22Rv1 (cell line): ENCODE measurements around the gene LSS.

Experiments used
- H3K27ac ChIP-seq: fragments of 450-650 bp; 2 replicates; pipeline ENCODE4 v1.5.1; 2017
- CTCF ChIP-seq: fragments of 450-650 bp; IDR thresholded peaks from 2 replicates; pipeline ENCODE4 v1.5.1; 2017; ENCODE audit warnings: mild to moderate bottlenecking
- ZFX ChIP-seq: fragments of 450-650 bp; IDR thresholded peaks from 2 replicates; pipeline ENCODE4 v1.6.1; 2017; ENCODE audit warnings: antibody characterized with exemption, borderline replicate concordance

The LSS gene

GRCh38 chr21:46211786-46212720, 16.5 kb downstream of the LSS start:
- no peak for TF ChIP-seq CTCF
- H3K27ac ChIP-seq = no peak overlapping the region

DNA sequence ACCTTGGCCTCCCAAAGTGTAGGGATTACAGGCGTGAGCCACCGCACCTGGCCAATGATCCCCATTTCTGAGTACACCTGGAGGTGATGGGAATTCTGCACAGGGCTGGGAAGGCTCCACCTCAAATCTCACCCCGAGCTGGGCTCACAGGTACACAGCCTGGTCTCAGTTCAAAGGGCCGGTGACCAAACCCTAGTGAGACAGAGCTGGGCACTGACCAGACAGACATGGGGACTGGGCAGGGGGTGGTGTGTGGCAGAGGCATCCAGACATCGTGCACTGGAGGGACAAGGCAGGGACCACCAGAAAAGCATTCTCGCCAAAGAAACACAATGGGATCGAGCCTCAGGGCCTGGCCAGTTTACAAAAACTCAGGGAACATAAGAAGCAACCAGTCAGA, 17.2 kb downstream of the LSS start:
- TF ChIP-seq ZFX = no peak
- TF ChIP-seq CTCF = no peak
- H3K27ac ChIP-seq = no peak overlapping the region

DNA sequence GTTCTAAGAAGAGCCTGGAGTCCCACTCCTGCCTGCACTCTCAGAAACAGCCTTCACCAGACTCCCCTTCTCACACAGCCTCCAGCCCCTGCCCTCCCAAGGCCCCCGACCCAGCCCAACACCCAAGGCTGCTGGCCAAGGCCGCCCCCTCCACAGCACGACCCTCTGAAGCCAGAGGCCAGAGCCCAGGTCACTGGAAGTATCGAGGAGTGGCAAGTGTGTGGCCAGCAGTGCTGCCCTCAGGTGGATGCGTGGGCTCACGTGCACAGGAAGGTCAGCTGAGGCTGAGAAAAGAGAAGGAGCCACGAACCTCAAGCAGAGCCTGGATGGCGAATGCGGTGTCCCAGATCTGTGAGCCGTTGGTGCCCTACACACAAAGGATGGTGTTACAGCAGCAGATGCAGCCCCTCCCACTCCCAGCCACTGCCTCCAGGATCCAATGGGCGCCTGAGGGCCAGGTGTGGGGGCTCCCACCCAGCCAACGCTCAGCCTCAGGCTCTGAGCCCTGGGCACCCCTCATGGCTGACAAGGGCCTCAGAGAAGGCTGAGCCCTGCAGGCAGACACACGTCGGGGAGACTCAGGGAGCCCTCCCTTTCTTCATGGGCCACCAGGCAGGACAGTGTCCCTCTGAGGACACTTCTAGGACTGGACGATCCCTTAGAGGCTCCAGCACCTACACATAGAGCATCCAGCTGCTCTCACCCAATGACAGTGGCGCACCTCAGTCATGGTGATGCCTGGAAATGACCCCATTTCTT, 18.0 kb downstream of the LSS start:
- TF ChIP-seq ZFX (no peak), CTCF (peak; percentile 13)
- H3K27ac ChIP-seq = no peak overlapping the region

GRCh38 chr21:46208761-46209721, 19.5 kb downstream of the LSS start:
- TF ChIP-seq ZFX = no peak
- H3K27ac ChIP-seq = no peak overlapping the region

DNA sequence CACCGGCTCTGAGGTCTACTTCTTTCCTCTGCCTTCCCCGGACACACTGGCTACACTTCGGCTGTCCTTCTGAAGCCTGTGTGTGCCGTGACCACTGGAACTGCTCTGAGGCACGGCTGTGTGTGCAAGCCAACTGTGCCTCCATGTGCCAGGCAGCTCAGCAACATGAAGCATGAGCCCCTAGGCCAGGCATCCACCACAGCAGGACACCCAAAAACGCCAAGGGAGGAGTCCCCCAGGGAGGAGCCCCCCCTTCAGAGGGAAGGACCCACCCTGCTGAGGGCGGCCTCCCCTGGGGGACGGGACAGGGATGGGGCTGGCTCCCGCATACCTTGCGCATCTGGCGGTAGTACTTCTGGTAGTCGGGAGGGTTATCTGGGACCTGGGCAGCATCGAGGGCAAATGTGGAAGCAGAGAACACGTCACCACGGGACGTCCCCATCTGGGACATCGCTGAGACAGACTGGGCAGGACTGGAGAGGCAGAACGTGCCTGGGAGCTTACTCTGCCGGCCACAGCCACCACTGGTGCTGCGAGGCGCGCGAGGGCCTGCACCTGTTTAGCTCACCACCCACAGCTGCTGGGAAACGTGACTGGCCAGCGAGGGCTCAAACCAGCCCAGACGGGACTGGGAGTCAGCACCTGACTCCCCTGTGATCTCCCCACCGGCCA, 20.5 kb downstream of the LSS start:
- TF ChIP-seq ZFX = no peak
- TF ChIP-seq CTCF = no peak
- no peak overlapping the region for H3K27ac ChIP-seq

DNA sequence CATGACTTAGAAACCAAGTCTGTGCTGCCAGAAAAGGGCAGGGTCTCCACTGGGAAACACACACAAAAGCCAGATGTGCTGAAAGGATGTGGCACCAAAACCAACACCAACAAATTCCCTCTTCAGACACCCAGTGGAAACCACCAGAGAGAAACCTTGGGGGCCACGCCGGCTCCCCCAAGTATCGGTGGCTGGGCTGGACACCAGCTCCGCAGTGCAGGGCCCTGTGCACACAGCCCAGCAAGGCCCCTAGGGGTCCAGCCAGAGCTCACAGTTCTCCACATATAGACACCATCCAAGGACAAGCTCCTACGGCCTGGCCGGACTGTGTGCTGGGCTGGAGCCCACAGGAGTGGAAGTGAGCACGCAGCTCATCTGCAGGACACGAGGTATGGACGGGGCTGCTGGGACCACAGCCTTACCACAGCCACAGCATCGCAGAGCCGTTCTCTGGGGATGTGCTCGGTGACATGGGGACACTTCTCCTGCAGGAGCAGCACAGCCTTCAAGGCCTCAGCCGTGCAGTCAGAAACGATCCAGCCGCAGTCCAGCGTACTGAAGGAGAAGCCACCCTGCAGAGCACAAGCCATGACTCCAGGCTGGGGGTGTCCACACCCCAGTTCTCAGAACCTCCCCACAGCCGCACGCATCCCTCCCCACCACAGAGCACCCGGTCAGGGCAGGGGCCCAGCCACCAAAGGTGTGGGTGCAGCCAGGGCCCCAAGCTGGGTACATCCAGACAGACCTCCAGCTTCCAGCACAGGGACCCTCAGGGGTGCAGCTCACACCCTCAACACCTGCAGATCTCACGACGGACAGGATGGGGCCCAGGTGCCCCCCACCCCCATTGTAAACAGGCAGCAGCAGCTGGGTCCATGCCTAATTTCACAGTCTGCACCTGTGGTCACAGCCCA, 21.3 kb downstream of the LSS start:
- no peak for TF ChIP-seq ZFX
- no peak for TF ChIP-seq CTCF
- no peak overlapping the region for H3K27ac ChIP-seq
